Stimulated activated CD4-positive, alpha-beta T cell treated with anti-CD3 and anti-CD28 coated beads, TNF-alpha, amount 100 ng/mL, for 24 hours (primary cell): ENCODE data around the gene TMA16.
A peak's percentile ranks its signal among the peaks of the same experiment; 100 is the strongest.
"Not testable (repeated sequence)": the region's sequence is repeated elsewhere in the genome, so short reads cannot be mapped to it uniquely, and the experiment has no call there.

Experiments
- DNase-seq, 3 experiments: peaks; one replicate each; pipeline ENCODE4 v3.0.0-alpha.2; 2020; ENCODE audit warnings: low read depth in 3 of 3

Gene TMA16

GRCh38 chr4:163515198-163515597 lies 20.7 kb downstream of the TMA16 start:
- DNase-seq: no peak

- no peak for DNase-seq
Observed at GRCh38 chr4:163523791-163524365, 29.4 kb downstream of the TMA16 start.

DNA sequence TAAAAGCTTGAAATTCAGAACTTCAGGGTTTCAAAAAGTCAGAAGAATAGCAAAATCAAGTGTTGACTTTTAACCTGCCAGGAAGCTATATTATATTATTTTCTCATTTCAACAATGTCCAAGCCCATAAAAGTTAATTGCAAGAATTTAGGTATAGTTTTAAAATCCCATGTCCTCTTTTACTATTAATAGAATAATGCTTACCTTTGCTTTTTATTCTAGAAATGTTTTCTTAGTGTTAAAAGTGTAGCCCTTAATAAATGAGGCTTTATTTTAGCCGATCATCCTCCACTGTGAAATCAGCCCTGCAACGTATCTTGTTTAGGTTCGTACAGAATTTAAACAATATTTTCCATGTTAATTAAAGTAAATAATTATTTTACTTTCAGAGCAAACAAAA lies 31.5 kb downstream of the TMA16 start:
- no peak for DNase-seq

DNA sequence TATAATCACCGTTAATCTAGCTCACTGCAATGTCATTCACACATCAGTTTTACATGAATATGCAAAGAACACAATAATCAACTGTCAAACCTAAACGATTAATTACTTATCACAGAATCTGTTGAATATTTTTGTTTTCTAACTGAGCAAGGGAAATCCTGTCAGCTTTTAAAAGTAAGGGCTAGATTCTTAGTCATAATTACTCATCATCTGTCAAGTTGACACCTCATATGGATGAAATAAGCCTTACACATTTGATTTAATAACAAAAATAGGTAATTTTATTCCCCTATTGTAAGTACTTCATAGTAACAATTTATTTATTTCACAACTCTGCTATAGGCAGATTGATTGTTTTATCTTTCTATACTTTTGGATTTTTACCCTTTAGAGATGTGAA lies 32.7 kb downstream of the TMA16 start:
- no peak for DNase-seq

DNA sequence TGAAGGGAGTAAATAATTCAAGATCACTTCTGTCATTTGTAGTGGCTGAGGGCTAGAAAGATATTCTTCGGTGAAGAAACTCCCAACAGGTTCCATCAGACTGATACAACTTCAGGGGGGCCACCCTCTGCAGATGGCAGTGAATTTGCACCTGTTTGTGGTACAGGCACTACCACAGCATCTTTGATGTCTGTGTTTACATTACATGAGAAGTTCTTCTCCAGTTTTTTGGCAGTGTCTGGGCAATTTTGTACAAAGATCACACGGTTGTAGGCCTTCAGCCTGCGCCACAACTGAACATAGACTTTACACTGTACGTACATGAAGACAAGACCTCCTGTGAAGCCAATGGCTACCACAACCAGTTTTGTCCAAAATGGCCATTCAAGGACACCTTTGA lies 34.2 kb downstream of the TMA16 start:
- no peak for DNase-seq

- DNase-seq: no peak
Observed at GRCh38 chr4:163534056-163534455, 39.6 kb downstream of the TMA16 start.

DNA sequence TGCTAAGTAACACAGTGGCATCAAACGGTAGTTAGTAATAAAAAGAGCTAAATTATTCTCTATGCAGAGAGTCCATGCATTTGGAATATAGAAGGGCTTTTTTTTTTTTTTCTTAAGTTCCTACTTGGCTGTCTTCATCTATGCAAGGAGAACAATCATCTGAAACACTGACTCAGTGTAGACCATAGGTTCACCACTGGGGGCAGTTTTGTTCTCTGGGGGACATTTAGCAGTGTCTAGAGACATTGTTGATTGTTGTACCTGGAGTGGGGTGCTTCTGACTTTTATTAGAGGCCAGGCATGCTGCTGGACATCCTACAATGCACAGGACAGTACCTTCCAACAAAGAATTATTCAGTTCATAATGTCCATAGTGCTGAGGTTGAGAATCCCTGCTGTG lies 41.2 kb downstream of the TMA16 start:
- DNase-seq: no peak

GRCh38 chr4:163536091-163536490 lies 41.6 kb downstream of the TMA16 start:
- no peak for DNase-seq

- DNase-seq: no peak
Observed at GRCh38 chr4:163537114-163537513, 42.6 kb downstream of the TMA16 start.

DNA sequence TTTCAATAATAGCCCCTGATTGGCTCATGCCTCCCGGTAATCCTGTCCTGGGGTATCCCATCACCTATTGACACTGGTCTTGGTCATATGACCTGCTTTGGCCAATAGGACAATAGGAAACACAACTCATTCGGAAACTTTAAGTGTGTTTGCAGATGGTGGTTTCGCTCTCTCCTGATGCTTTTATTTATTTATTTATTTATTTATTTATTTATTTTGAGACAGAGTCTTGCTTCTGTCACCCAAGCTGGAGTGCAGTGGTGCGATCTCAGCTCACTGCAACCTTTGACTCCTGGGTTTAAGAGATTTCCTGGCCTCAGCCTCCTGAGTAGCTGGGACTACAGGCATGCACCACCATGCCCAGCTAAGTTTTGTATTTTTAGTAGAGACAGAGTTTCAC lies 44.3 kb downstream of the TMA16 start:
- not testable (repeated sequence) for DNase-seq

DNA sequence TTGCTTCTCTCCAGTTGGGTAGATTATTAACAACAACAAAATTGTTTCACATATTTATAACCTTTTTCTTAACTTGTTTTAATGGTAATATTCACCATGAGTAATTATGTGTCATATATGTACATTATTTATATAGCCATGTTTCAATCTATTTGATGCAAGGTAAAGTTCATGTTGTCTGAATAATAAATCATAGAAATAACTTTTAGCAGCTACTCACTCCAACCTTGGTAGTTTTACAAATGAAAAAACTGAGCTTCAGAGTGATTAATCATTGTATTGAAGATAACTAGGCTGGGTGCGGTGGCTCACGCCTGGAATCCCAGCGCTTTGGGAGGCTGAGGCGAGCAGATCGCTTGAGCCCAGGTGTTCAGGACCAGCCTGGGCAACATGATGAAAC lies 46.0 kb downstream of the TMA16 start:
- DNase-seq: no peak

DNA sequence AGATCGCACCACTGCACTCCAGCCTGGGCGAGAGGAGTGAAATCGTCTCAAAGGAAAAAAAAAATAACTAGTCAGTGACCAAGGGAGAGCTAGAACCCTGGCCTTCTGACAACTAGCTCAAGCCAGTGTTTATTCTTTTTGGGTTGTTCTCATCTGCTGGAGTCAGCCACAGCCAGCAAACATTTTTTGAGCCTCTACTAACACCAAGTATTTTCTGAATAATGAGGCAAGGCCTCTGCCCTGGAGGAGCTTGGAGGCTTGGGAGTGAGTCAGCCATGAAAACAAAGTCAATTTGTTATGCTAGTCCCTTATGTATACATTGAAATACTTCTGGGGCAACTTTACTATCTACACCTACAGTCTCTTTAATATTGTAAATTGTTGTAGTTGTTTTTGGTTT lies 46.5 kb downstream of the TMA16 start:
- DNase-seq: no peak

DNA sequence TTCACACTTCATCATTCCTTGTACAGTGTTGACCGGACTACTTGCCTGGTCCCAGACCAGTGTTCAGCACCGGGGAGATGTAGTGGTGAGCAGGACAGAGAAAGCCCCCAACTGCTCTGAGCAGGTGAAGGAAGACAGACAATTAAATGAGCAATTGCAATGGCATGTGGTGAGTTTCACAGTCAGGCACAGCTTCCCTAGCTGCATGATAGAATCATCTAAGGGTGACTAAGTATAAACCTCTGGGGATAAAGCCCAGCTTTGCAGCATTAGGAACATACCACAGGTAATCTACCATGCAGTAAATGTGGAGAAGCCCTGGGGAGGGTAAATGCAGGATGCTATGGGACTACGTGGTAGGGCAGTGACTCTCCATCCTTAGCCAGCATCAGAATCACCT lies 47.8 kb downstream of the TMA16 start:
- no peak for DNase-seq

DNA sequence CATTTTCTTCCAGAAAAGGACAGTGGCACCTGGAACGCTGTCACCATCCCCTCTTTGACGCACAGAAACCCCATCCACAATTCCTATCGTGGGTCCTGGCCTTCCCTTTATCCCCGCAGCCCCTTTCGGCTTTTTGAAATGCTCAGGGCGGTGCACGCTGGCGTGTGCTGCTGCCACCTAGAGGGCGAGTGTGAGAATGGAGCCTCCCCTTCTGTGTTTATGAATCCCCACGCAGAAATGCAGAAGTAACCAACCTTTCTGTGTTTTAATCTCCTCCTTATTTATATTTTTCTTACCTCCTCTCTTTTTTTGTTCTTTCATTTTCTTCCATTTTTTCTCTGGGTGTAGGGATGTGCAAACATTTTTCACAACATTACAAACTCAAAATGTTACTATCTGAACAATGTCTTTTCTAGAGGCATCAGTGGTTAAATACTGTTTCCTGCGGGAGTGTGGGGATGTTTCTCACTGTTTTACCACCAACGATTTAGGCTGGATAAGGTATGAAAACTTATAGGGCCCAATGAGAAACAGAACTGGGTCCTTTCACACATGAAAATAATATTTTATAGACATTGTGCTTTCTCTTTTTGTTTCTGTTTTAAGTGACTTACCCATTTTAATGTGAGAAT lies 50.0 kb downstream of the TMA16 start:
- peak; percentile 20 to 45 (median 28) for DNase-seq

DNA sequence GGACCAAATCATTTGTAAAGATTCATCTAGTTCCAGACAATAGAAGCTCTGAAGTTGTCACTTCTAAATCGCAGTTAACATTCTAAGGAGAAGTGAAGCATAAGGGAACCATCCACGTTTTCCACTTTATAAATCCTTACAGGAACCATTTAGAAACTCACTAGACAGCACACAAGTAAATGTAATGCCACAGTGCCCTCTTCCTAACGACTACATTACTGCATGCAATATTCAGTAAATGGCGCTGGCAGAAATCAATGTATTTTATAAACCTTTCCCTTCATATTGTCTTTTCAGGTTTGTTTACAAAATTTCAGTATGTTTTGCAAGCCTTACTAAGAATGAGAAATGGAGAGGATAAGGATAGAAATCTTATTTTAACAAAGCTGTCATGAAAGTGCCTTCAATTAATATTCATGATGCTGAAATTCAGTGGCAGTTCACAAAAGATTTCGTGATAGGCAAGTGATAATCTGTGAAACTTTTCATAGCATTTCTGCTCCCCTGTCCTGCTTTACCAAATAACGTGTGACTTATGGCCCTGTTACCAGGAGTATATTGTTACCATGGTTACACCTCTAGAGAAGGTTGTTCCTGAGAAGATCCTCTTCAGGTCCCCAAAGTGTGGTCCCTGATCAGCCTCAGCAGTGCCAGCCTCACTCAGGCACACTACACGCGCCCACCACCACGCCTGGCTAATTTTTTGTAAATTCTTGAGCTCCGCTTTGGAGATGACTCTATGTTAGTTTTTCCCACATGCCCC lies 54.2 kb downstream of the TMA16 start:
- no peak for DNase-seq

DNA sequence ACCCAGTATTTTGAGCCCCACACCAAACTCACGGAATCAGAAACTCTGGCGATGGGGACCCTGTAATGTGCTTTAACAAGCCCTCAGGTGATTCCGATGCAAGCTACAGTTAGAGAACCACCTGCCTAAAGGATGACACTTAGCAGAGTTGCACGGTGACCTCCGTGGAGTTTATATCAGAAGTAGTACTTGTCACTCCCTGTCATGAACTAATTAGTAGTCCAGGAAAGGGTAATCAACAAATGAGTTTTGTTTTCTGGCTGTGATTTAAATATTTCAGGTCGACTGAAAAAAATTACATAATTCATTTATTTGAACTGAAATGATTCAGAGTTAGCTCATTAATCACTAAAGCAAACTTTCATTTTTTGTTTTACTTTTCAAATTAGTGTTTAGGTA lies 56.4 kb downstream of the TMA16 start:
- DNase-seq: no peak

- no peak for DNase-seq
Observed at GRCh38 chr4:163553146-163553545, 58.7 kb downstream of the TMA16 start.

DNA sequence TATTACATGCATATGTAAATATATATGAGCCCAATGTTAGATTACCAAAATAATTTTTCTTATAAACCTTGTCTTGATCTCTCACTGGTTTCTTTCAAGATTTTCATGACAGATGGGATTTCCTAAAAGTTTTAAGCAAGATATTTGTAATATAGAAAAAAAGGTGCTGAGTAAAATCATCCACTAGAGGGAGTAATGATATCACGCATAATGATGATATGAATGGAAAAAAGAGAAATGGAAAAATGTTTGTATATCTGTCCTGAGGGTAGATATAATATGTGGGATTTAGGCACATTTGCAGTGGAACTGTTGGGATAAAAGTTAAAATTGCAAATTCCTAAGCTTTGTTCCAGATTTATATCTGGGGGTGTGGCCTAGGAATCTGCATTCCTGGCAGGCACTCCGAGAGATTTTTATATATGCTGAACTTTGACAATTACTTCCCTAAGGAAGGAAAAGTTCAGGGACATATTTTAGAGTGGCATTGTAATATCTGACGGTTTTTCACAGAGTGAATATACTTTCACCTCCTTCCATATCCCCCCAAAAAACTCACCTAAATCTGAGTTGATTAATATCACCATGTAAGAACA lies 60.5 kb downstream of the TMA16 start:
- DNase-seq: no peak

DNA sequence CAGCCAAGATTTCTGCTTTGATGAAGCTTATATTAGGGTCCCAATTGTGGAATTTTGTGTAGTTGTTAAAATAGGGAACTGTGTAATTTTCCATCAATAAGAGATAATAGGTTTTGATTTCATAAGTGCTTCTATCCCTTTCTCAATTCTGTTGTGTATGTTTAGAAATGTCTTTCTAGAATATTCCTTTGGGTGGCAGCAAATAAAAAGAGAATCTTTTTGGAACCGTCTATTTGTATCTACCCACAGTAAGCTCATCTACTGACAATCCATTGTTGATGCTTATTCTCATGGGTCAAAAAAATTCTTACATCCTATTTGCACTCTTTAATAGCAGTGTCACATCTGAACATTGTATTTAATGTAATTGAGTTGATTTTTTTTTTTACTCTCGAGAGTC lies 61.7 kb downstream of the TMA16 start:
- DNase-seq: no peak

- DNase-seq: no peak
Observed at GRCh38 chr4:163556650-163557391, 62.3 kb downstream of the TMA16 start.

DNA sequence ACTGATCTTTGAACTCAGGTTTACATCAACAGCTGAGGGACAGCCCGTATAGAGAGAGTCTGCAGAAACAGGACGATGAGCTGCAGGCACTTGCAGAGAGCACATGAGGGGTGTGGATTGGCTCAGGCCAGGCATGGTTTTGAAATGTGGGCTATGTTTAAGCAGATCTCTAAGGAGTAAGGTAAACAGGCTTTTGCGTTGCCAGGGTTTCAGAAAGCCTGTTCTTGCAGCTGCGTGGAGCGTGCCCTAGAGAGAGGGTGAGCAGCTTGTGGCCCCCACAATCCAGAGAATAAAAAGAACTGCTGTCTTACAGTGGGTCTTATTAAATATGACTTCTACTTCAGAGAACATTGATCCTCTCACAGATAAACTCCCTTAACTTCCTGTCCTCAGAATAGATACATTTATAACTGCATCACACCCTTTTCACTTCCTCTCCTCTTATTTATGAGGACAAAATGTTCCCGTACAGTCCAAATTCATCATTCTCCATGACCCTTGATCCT lies 64.1 kb downstream of the TMA16 start:
- no peak for DNase-seq

GRCh38 chr4:163562496-163562895 lies 68.0 kb downstream of the TMA16 start:
- DNase-seq: no peak
